GM12878 (cell line): Measurements from ENCODE around the gene SLC39A2. TPM values are rescaled to one million over a fixed set of nuclear protein-coding genes. Genes with fewer than 3 reads are reported as not detected.

Source experiments
- ATAC-seq: fragments of 200-7000 bp; cut with Tn5 transposase; 3 replicates; pipeline ENCODE4 v1.9.1; 2020; ENCODE audit warnings: mild to moderate bottlenecking, moderate library complexity
- BruUV-seq: library from RNA; stranded (reverse); fragments of 400-500 nt; replicated peaks from 2 replicates; lab custom pipeline; 2021; lab: Mats Ljungman, UMichigan
- CTCF ChIA-PET: fragments of 300-600 bp; sonication (Branson Sonifier 250); formaldehyde crosslinking; extraction: SDS; loops from one replicate; lab custom pipeline; 2021; ENCODE audit warnings: inconsistent platforms; lab: Yijun Ruan, JAX
- POLR2A ChIA-PET: fragments of 350-600 bp; formaldehyde crosslinking; extraction: SDS; loops from one replicate; lab custom pipeline; 2021; ENCODE audit warnings: inconsistent platforms; lab: Charles Lee
- RAD21 ChIA-PET: fragments of 300-600 bp; sonication (Branson Sonifier 250); formaldehyde crosslinking; loops from one replicate; lab custom pipeline; 2023; ENCODE audit warnings: antibody characterized with exemption; ENCODE audit not compliant: unreplicated experiment; lab: Charles Lee
- SMC1A ChIA-PET: fragments of 300-600 bp; sonication (Branson Sonifier 250); formaldehyde crosslinking; loops from one replicate; lab custom pipeline; 2023; ENCODE audit not compliant: unreplicated experiment, uncharacterized antibody; lab: Charles Lee
- DNase-seq: peaks from one replicate; pipeline ENCODE4 v3.0.0-alpha.2; 2011; ENCODE audit warnings: low read depth, low spot score
- FAIRE-seq: peaks from 3 replicates; lab custom pipeline; 2011; peaks lifted over from hg19 to GRCh38; lab: Jason Lieb, UNC
- H2AFZ ChIP-seq: 2 replicates; pipeline ENCODE4 v1.6.0; 2011; ENCODE audit warnings: low read depth, low read length, control low read depth; ENCODE audit not compliant: control insufficient read depth
- H3K27ac ChIP-seq: 2 replicates; pipeline ENCODE4 v1.5.1; 2011; ENCODE audit warnings: control low read depth; ENCODE audit not compliant: control insufficient read depth, insufficient read depth
- H3K27me3 ChIP-seq, 2 experiments: replicated peaks in 1 of 2; 2 replicates each; pipeline versions ENCODE4 v1.6.0 to v1.6.1; 2011; ENCODE audit warnings: low read length in 1 of 2; ENCODE audit not compliant: control insufficient read depth in 2 of 2, insufficient read depth in 2 of 2
- H3K36me3 ChIP-seq, 2 experiments: 2 replicates each; pipeline ENCODE4 v1.5.1; 2011; ENCODE audit warnings: low read length in 1 of 2; ENCODE audit not compliant: control insufficient read depth in 2 of 2, insufficient read depth in 2 of 2
- H3K4me1 ChIP-seq: 2 replicates; pipeline ENCODE4 v1.6.1; 2011; ENCODE audit warnings: mild to moderate bottlenecking, low read length, moderate library complexity, mixed read lengths; ENCODE audit not compliant: control insufficient read depth, insufficient read depth
- H3K4me2 ChIP-seq: 2 replicates; pipeline ENCODE4 v1.6.0; 2011; ENCODE audit warnings: control low read depth; ENCODE audit not compliant: control insufficient read depth, insufficient read depth
- H3K4me3 ChIP-seq: fragments of 200-600 bp; sonication (generic); 2 replicates; pipeline ENCODE4 v1.5.1; 2016
- H3K79me2 ChIP-seq: 2 replicates; pipeline ENCODE4 v1.6.0; 2011; ENCODE audit warnings: low read length; ENCODE audit not compliant: control insufficient read depth, insufficient read depth
- H3K9ac ChIP-seq: 2 replicates; pipeline ENCODE4 v1.8.0; 2011; ENCODE audit warnings: low read length, control low read depth, mixed read lengths; ENCODE audit not compliant: control insufficient read depth, insufficient read depth
- H3K9me3 ChIP-seq: replicated peaks from 3 replicates; pipeline ENCODE4 v1.5.1; 2011; ENCODE audit warnings: mild to moderate bottlenecking, low read length; ENCODE audit not compliant: control insufficient read depth, insufficient read depth
- H4K20me1 ChIP-seq: 2 replicates; pipeline ENCODE4 v1.6.0; 2011; ENCODE audit not compliant: control insufficient read depth, insufficient read depth
- BCLAF1 ChIP-seq: fragments of 450-650 bp; IDR thresholded peaks from 2 replicates; pipeline ENCODE4 v1.6.1; 2017; ENCODE audit warnings: antibody characterized with exemption, mild to moderate bottlenecking, moderate library complexity
- ESRRA ChIP-seq: IDR thresholded peaks from 2 replicates; pipeline ENCODE4 v1.6.1; 2012; ENCODE audit warnings: mild to moderate bottlenecking, low read length, improper control_type of control experiment
- HDAC2 ChIP-seq: fragments of 200-600 bp; sonication (generic); IDR thresholded peaks from 2 replicates; pipeline ENCODE4 v1.6.1; 2017
- NFYA ChIP-seq: IDR thresholded peaks from 2 replicates; pipeline ENCODE4 v1.6.1; 2011; ENCODE audit warnings: low read depth, mild to moderate bottlenecking, low read length, improper control_type of control experiment, borderline replicate concordance
- PML ChIP-seq: IDR thresholded peaks from 2 replicates; pipeline ENCODE4 v1.6.1; 2012; ENCODE audit warnings: low read length, inconsistent platforms
- PRDM15 ChIP-seq: fragments of 450-650 bp; formaldehyde crosslinking; IDR thresholded peaks from 2 replicates; pipeline ENCODE4 v1.4.0; 2020; ENCODE audit warnings: mild to moderate bottlenecking, moderate library complexity
- RELA ChIP-seq: fragments of 450-650 bp; IDR thresholded peaks from 2 replicates; pipeline ENCODE4 v1.8.0; 2014; ENCODE audit warnings: borderline replicate concordance; ENCODE audit not compliant: partially characterized antibody
- STAT1 ChIP-seq: fragments of 450-650 bp; conservative IDR thresholded peaks from 2 replicates; pipeline ENCODE4 v1.6.1; 2014; ENCODE audit warnings: antibody characterized with exemption, mild to moderate bottlenecking
- ZBTB40 ChIP-seq: fragments of 450-650 bp; IDR thresholded peaks from 2 replicates; pipeline ENCODE4 v1.6.1; 2016; ENCODE audit warnings: mild to moderate bottlenecking, moderate library complexity, borderline replicate concordance
- ZNF274 ChIP-seq: IDR thresholded peaks from one replicate; pipeline ENCODE4 v1.8.0; 2011; ENCODE audit not compliant: insufficient read length, insufficient read depth
- WGBS: methylation state at CpG from one replicate; pipeline ENCODE4 v1.1.6; 2016; ENCODE audit warnings: low lambda C conversion rate; ENCODE audit not compliant: insufficient replicate concordance, insufficient coverage; ENCODE audit errors: missing lambda C conversion rate; 5-methylcytosine and 5-hydroxymethylcytosine counted together
- in situ Hi-C: fragments of 300-500 bp; cut with MboI; formaldehyde crosslinking; loops from 9 replicates; pipeline ENCODE4 v1.14.3; 2018; ENCODE audit warnings: mixed read lengths
- intact Hi-C: fragments of 100-400 bp; cut with micrococcal nuclease; formaldehyde crosslinking; loops from one replicate; pipeline ENCODE4 v1.14.2; 2022; ENCODE audit not compliant: unreplicated experiment
- polyA plus RNA-seq, 11 experiments: library from polyadenylated mRNA; depleted of rRNA in 4 of 11; unstranded in 6 of 11; stranded (reverse) in 5 of 11; fragments of >200 nt; fragmentation: Nextera tagmentation in 4 of 11; fragmentation: Illumina TruSeq in 1 of 11; extraction: Ambion mirVana in 4 of 11; extraction: Trizol in 1 of 11; gene quantifications; 1 replicate in 1 of 11; 2 replicates in 10 of 11; pipeline versions ENCODE4 v1.2.1 to v1.2.3, GENCODE V29; 2011 to 2016; ENCODE audit warnings: inconsistent platforms in 2 of 11, missing spikeins in 2 of 11, low read depth in 1 of 11
- total RNA-seq, 4 experiments: library from RNA; depleted of rRNA in 3 of 4; stranded (reverse); fragments of >200 nt in 3 of 4; fragmentation: Illumina TruSeq in 1 of 4; extraction: Trizol in 1 of 4; gene quantifications; 2 replicates each; pipeline versions ENCODE4 v1.2.1 to v1.2.3, GENCODE V29; 2013 to 2021

The SLC39A2 gene
- total and polyA plus RNA-seq, 10 of the 15 experiments (the other 5 are each of a cell fraction or from before 2014, with no cell fraction given): 0.06 to 0.14 (median 0.11) TPM; not detected in 6

DNA sequence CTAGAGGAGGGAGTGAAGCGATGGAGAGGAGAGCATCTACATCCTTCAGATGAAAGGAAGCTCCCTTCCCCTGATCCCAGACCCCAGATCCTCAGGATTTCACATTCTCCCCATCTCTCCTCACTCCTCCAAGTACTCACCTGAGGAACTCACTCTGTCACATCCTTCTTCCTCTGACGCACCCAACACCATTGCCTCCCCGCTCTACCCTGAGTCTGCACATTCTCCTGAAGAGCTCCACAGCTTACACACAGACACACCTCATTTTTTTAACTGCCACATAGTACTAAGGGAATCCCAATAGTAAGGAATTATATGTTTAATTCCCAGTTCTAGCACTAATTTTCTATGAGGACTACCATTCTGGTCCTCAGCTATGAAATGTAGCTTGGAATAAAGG, 25.6 kb upstream of the SLC39A2 start:
- no peak overlapping the region for H3K4me2 ChIP-seq
- in situ Hi-C loops: no loop called here
- H3K4me1 ChIP-seq: no peaks in the 10 kb centered on the region
- ATAC-seq: no peak
- intact Hi-C loops: no loop called here
- no peaks in the 10 kb centered on the region for H3K79me2 ChIP-seq
- H3K9ac ChIP-seq: no peak overlapping the region
- FAIRE-seq: no peak
- ChIA-PET RAD21 (interaction anchor here (1.0 to 1.6 kb wide), 2 partner anchors 273 to 279 kb away, joined by 3 read pairs; no protein-coding TSS in a partner anchor), POLR2A (interaction anchor here (0.5 kb wide), 1 partner anchor 24 kb away, joined by 5 read pairs; no protein-coding TSS in a partner anchor), SMC1A (interaction anchor here (1.2 to 1.4 kb wide), 2 partner anchors 39 to 42 kb away, joined by 3 read pairs; no protein-coding TSS in a partner anchor), CTCF (interaction anchor here (0.6 to 5.2 kb wide), 11 partner anchors 13 to 455 kb away, joined by 3 to 61 read pairs (median 5); no protein-coding TSS in a partner anchor)
- H3K27ac ChIP-seq: no peak overlapping the region
- no peaks in the 10 kb centered on the region for H4K20me1 ChIP-seq
- H2AFZ ChIP-seq: no peak overlapping the region
- H3K9me3 ChIP-seq: no peaks in the 10 kb centered on the region
- no peak for DNase-seq
- BruUV-seq: no TSS peak
- 58% methylated on average over 3 of the region's 3 CpGs for WGBS
- H3K27me3 ChIP-seq: no peaks in the 10 kb centered on the region; a peak in 1 of 4 replicates
- H3K36me3 ChIP-seq: no peaks in the 10 kb centered on the region
- H3K4me3 ChIP-seq: no peak overlapping the region
- no peak for TF ChIP-seq PRDM15
- no peak for TF ChIP-seq ESRRA
- no peak for TF ChIP-seq PML
- no peak for TF ChIP-seq NFYA
- TF ChIP-seq ZBTB40: no peak
- TF ChIP-seq STAT1: no peak
- no peak for TF ChIP-seq ZNF274
- TF ChIP-seq HDAC2: no peak
- TF ChIP-seq RELA: no peak
- no peak for TF ChIP-seq BCLAF1
